Stomach (tissue), 9 donors: ENCODE results near the gene C22orf31. TPM values are rescaled to one million over a fixed set of nuclear protein-coding genes. Genes with fewer than 3 reads are reported as not detected.

ENCODE experiments used
- DNase-seq, 2 donors: peaks; one replicate each; pipeline versions ENCODE4 v3.0.0 to v3.0.0-alpha.2; 2013 to 2019
- H3K27ac ChIP-seq, 5 donors: fragments of 200-600 bp in 4 of 5; sonication (generic) in 4 of 5; one replicate each; pipeline ENCODE4 v1.5.1; 2013 to 2019; ENCODE audit warnings: mild to moderate bottlenecking in 1 of 5, moderate library complexity in 1 of 5
- H3K27me3 ChIP-seq, 3 donors: fragments of 200-600 bp; sonication (generic); one replicate each; pipeline ENCODE4 v1.5.1; 2017 to 2019; ENCODE audit warnings: mixed run types in 1 of 3
- H3K36me3 ChIP-seq, 4 donors: fragments of 200-600 bp; sonication (generic); 1 replicate in 3 of 4; 2 replicates in 1 of 4; pipeline ENCODE4 v1.5.1; 2016 to 2019
- H3K4me1 ChIP-seq, 4 donors: fragments of 200-600 bp; sonication (generic); one replicate each; pipeline ENCODE4 v1.5.1; 2016 to 2019
- H3K4me3 ChIP-seq, 4 donors: fragments of 200-600 bp; sonication (generic) in 3 of 4; one replicate each; pipeline ENCODE4 v1.5.1; 2016 to 2019; ENCODE audit warnings: mild to moderate bottlenecking in 1 of 4
- H3K9me3 ChIP-seq, 4 donors: fragments of 200-600 bp; sonication (generic); one replicate each; pipeline ENCODE4 v1.5.1; 2016 to 2019
- CTCF ChIP-seq, 7 experiments: fragments of 450-650 bp in 4 of 7; fragments of 200-600 bp in 3 of 7; sonication (generic) in 3 of 7; IDR thresholded peaks; one replicate each; pipeline ENCODE4 v1.5.1; 2016 to 2019; ENCODE audit warnings: antibody characterized with exemption in 7 of 7, control low read depth in 2 of 7, mild to moderate bottlenecking in 1 of 7
- EP300 ChIP-seq: sonication (generic); formaldehyde crosslinking; IDR thresholded peaks from one replicate; pipeline ENCODE4 v1.6.1; 2017; ENCODE audit warnings: antibody characterized with exemption
- POLR2A ChIP-seq, 4 donors: fragments of 450-650 bp; IDR thresholded peaks; one replicate each; pipeline ENCODE4 v1.6.1; 2016; ENCODE audit warnings: antibody characterized with exemption in 4 of 4, control low read depth in 2 of 4, mild to moderate bottlenecking in 1 of 4, moderate library complexity in 1 of 4
- POLR2AphosphoS5 ChIP-seq, 3 donors: sonication (generic); formaldehyde crosslinking; IDR thresholded peaks; one replicate each; pipeline ENCODE4 v1.6.1; 2016; ENCODE audit warnings: antibody characterized with exemption in 3 of 3
- WGBS, 5 donors: extraction: QIAGEN DNeasy Blood & Tissue Kit in 3 of 5; methylation state at CpG; one replicate each; pipeline versions ENCODE4 v1.1.5 to v1.1.7; 2013 to 2018; 5-methylcytosine and 5-hydroxymethylcytosine counted together
- intact Hi-C: fragments of 100-400 bp; cut with DNase I; formaldehyde crosslinking; loops from one replicate; pipeline ENCODE4 v1.15.1; 2023; ENCODE audit warnings: low total_unique reads
- polyA plus RNA-seq, 3 donors: library from polyadenylated mRNA; stranded (reverse); fragments of 200-250 nt; gene quantifications; one replicate each; pipeline ENCODE4 v1.2.3, GENCODE V29; 2013
- total RNA-seq, 5 donors: library from RNA; depleted of rRNA; stranded (reverse); fragments of >200 nt; gene quantifications; one replicate each; pipeline versions ENCODE4 v1.1.0 to v1.2.3, GENCODE V29; 2014 to 2016
- donor health status: healthy with polysubstance abuse.
- donor health status: Bipolar disorder and iron deficiency.
- donor health status: healthy.

The C22orf31 gene
- total and polyA plus RNA-seq, 8 donors: 0.55 TPM; not detected in 7

DNA sequence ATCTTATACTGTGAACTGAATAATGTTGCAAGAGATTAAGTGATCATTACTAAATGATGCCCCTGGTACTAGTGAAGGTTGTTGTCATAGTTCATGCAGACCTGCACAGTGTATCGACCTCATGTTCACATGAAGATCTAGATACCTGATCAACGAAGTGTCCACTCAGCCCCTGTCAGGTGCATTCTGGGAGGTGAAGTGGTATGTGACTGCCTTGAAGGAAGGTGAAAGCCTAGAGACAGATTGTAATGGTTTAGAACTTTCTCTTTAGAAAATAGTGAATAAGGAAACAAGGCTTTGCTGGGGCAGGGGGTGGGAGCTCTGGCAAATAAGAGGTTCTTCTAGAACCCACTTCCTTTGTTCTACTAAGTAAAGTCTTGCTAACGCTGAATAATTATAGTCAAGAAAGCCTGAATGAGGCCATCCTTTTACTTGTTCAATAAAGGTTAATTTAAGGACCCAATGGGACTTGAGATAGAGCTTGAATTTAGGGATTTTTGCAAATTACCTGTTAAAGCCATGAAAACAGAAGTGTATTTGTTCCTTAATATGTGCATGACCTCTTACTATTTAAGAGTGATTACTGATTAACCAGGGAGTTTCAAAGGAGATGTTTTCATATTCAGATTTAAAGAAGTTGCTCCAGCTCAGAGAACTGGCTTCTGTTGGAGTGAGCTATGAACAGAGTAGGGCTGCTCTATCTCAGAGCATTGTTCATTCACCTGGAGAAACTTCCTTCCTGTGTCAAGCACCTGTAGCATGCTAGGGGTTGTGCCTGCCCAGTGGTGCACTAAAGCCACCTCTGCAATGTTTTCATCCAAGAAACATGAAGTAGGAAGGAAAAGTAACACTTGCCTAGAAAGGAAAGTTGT lies 45.3 kb downstream of the C22orf31 start:
- H3K4me3 ChIP-seq: no peak overlapping the region
- DNase-seq: peak in 1 of 2 donors; percentile 44
- peaks cover 13 to 53% (median 20%) of the 10 kb centered on the region in 4 donors for H3K4me1 ChIP-seq
- TF ChIP-seq POLR2A (IDR thresholded peaks at IDR 0.05) (no peak), POLR2AphosphoS5 (IDR thresholded peaks at IDR 0.05) (peak in 1 of 3 donors; percentile 10)
- H3K36me3 ChIP-seq: no peaks in the 10 kb centered on the region
- intact Hi-C loops: no loop called here
- H3K9me3 ChIP-seq: no peaks in the 10 kb centered on the region
- H3K27me3 ChIP-seq: no peaks in the 10 kb centered on the region
- WGBS, 5 donors: 31 to 57% (median 51%) methylated on average over 3 of the region's 3 CpGs
- peak overlapping the region in 4 of 5 donors; percentile 16 to 63 (median 29) for H3K27ac ChIP-seq

- H3K4me1 ChIP-seq: peaks cover 15 to 61% (median 23%) of the 10 kb centered on the region in 4 donors
- H3K4me3 ChIP-seq: no peak overlapping the region
- WGBS, 5 donors: 83 to 96% (median 92%) methylated on average over 4 of the region's 4 CpGs
- no peaks in the 10 kb centered on the region for H3K36me3 ChIP-seq
- intact Hi-C loops: no loop called here
- no peaks in the 10 kb centered on the region for H3K27me3 ChIP-seq
- DNase-seq: no peak
- no peak overlapping the region for H3K27ac ChIP-seq
- TF ChIP-seq POLR2AphosphoS5 (IDR thresholded peaks at IDR 0.05): no peak
- TF ChIP-seq EP300: no peak
- TF ChIP-seq CTCF (IDR thresholded peaks at IDR 0.05): no peak
- TF ChIP-seq POLR2A (IDR thresholded peaks at IDR 0.05): no peak
- H3K9me3 ChIP-seq: no peaks in the 10 kb centered on the region
These were observed 46.9 kb downstream of the C22orf31 start for GRCh38 chr22:29014773-29015172.

DNA sequence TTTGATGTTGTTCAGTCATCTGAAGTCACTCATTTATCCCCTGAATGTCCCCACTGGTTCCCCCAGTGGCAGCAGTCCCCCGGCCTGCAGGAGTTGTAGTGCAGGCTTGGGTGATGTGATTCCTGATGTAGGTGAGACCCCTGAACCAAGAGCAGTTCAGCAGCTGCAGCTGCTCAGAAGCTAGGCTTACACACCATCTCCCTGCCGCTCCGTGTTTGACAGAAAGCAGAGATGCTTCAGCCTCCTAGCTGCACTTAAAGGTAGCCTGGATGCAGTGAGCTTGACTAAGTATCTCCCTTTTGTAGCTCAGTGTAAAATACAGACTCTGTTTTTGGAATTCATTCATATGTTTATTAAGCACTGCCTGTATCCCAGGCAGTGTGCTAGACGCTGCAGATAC lies 47.3 kb downstream of the C22orf31 start:
- Histone ChIP-seq H3K27me3 (no peaks in the 10 kb centered on the region), H3K4me3 (no peak overlapping the region), H3K36me3 (no peaks in the 10 kb centered on the region), H3K9me3 (no peaks in the 10 kb centered on the region), H3K4me1 (peaks cover 15 to 61% (median 23%) of the 10 kb centered on the region in 4 donors), H3K27ac (no peak overlapping the region)
- DNase-seq: peak in 1 of 2 donors; percentile 56
- TF ChIP-seq CTCF (IDR thresholded peaks at IDR 0.05) (no peak), EP300 (no peak), POLR2A (IDR thresholded peaks at IDR 0.05) (no peak), POLR2AphosphoS5 (IDR thresholded peaks at IDR 0.05) (no peak)
- intact Hi-C loops: no loop called here
- 81 to 89% (median 84%) methylated on average over 4 of the region's 4 CpGs for WGBS, 5 donors

- TF ChIP-seq POLR2A (IDR thresholded peaks at IDR 0.05): no peak
- no peak for TF ChIP-seq CTCF (IDR thresholded peaks at IDR 0.05)
- no peak for TF ChIP-seq POLR2AphosphoS5 (IDR thresholded peaks at IDR 0.05)
- no peak for TF ChIP-seq EP300
- Histone ChIP-seq H3K36me3 (no peaks in the 10 kb centered on the region), H3K4me3 (no peak overlapping the region), H3K27ac (no peak overlapping the region), H3K27me3 (no peaks in the 10 kb centered on the region), H3K4me1 (peaks cover 15 to 65% (median 23%) of the 10 kb centered on the region in 4 donors), H3K9me3 (no peaks in the 10 kb centered on the region)
- intact Hi-C loops: no loop called here
- no peak for DNase-seq
- 90 to 96% (median 94%) methylated on average over 4 of the region's 4 CpGs for WGBS, 5 donors
These were observed 48.7 kb downstream of the C22orf31 start for GRCh38 chr22:29012952-29013351.

DNA sequence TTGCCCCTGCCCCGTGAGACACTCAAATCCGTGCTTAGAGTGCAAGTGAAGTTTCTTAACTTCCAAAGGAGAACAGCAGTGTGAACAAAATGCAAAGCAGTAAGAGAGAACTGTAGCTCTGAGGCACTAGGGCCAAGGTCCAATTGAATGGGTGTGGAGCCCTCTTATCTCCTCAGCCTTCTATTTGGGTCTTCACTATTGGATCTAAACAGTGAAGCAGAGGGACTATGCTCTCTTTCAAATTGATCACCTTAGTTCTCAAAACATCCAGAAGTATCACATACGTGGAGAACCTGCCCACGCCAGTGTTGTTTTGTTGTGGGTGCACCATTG lies 49.6 kb downstream of the C22orf31 start:
- TF ChIP-seq POLR2A (IDR thresholded peaks at IDR 0.05) (no peak), CTCF (IDR thresholded peaks at IDR 0.05) (no peak), EP300 (no peak), POLR2AphosphoS5 (IDR thresholded peaks at IDR 0.05) (no peak)
- Histone ChIP-seq H3K9me3 (no peaks in the 10 kb centered on the region), H3K4me1 (peaks cover 15 to 61% (median 22%) of the 10 kb centered on the region in 4 donors), H3K27ac (peak overlapping the region in 2 of 5 donors; percentile 8 to 33), H3K4me3 (no peak overlapping the region), H3K36me3 (no peaks in the 10 kb centered on the region), H3K27me3 (no peaks in the 10 kb centered on the region)
- WGBS, 5 donors: 55 to 75% (median 59%) methylated on average over 4 of the region's 4 CpGs
- DNase-seq: no peak
- intact Hi-C loops: no loop called here
